ENCODE results near the gene STK11.

STK11 gene

GRCh38 chr19:1235625-1236538 is 30.3 kb downstream of the STK11 start:
- TF ChIP-seq CTCF (IDR thresholded peaks at IDR 0.05; ENCODE audit: extremely low read depth, missing control alignments) = no peak
- DNase-seq (ENCODE audit: low spot score) = no peak

- no peak for TF ChIP-seq CTCF (IDR thresholded peaks at IDR 0.05; ENCODE audit: extremely low read depth, missing control alignments)
Observed at GRCh38 chr19:1236576-1236975, 31.0 kb downstream of the STK11 start.

GRCh38 chr19:1237027-1237659 is 31.6 kb downstream of the STK11 start:
- DNase-seq (ENCODE audit: low spot score) = no peak

More at GRCh38 chr19:1236576-1236975, 31.0 kb downstream of the STK11 start:
- DNase-seq (ENCODE audit: low spot score) = no peak

GRCh38 chr19:1237754-1238368 is 32.3 kb downstream of the STK11 start, which contains the start of gene CBARP:
TSS of gene CBARP (minus strand) at chr19:1238005. CDS start at chr19:1236100, 1,905 bp downstream.
- no peak for TF ChIP-seq CTCF (IDR thresholded peaks at IDR 0.05; ENCODE audit: extremely low read depth, missing control alignments)
- peak; percentile 77 for DNase-seq (ENCODE audit: low spot score)

More at GRCh38 chr19:1237027-1237659, 31.6 kb downstream of the STK11 start:
- no peak for TF ChIP-seq CTCF (IDR thresholded peaks at IDR 0.05; ENCODE audit: extremely low read depth, missing control alignments)

GRCh38 chr19:1238369-1239303 is 33.1 kb downstream of the STK11 start:
- no peak for TF ChIP-seq CTCF (IDR thresholded peaks at IDR 0.05; ENCODE audit: extremely low read depth, missing control alignments)
- no peak for DNase-seq (ENCODE audit: low spot score)

GRCh38 chr19:1239420-1239795 is 33.8 kb downstream of the STK11 start:
- no peak for DNase-seq (ENCODE audit: low spot score)
- no peak for TF ChIP-seq CTCF (IDR thresholded peaks at IDR 0.05; ENCODE audit: extremely low read depth, missing control alignments)

Data from GM20000 (cell line).